ENCODE results near the gene SLC2A10.

SLC2A10 gene

GRCh38 chr20:46764068-46764467, 54.6 kb downstream of the SLC2A10 start:
- no peak for DNase-seq (ENCODE audit: low spot score)
- no peak for FAIRE-seq

- no peak for FAIRE-seq
- DNase-seq (ENCODE audit: low spot score): no peak
Measured at GRCh38 chr20:46765506-46766120, 56.2 kb downstream of the SLC2A10 start.

DNA sequence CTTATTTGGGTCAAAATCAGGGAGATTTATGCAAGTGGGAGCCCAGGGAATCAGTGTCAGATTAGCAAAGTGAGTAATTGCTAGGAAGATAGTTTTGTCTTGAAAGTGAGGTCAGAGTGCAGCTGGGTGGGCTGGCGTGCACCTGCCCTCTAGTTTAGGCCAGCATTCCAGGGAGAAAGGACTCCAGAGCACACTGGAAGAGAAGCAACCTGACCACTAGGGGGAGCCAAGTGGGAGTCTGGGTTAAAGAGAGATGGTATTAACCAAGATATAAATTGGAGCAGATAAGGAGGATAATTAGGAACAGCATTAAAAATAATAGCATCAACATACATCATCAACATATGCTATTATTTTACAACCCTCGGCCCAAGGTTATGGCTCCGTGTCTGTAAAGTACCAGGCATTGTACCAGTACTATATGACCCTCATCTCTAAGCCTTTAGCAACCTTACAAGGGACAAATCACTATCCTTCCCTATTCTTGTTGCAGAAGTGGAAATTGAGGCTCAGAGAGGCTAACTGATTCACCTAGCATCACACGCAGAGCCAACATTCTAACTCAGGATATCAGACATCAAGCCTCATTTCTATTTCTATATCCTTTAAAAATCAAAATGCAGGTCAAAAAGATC, 57.8 kb downstream of the SLC2A10 start:
- peak; percentile 33 for DNase-seq (ENCODE audit: low spot score)
- no peak for FAIRE-seq

DNA sequence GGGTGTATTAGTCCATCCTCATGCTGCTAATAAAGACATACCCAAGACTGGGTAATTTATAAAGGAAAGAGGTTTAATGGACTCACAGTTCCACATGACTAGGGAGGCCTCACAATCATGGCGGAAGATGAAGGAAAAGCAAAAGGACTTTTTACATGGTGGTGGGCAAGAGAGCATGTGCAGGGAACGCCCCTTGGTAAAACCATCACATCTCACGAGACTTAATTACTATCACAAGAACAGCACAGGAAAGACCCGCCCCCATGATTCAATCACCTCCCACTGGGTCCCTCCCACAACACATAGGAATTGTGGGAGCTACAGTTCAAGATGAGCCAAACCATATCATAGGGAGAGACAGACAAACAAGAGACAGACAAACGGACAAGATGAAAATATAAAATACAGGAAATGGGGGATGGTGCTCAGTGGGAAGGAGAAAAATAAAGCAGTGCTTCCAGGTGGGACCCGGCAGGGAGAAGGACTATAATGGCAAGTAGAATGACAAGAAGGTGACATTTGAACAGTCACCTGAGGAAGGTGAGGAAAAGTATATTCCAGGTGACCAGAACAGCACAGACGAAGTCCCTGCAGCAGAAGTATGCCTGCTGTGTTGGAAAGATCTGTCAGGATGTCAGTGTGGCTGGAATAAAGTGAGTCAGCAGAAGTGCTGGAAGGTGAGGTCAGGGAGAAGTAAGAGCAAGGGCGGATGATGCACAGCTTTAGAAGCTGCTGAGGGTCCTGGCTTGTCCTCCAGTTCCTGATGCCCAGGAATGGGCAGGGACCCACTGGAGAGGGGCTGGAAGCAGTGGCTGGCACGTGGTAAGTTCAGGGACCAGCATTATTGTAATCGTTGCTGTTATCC, 61.1 kb downstream of the SLC2A10 start:
- DNase-seq (ENCODE audit: low spot score) (peak; percentile 53), FAIRE-seq (no peak)

- no peak for DNase-seq (ENCODE audit: low spot score)
- no peak for FAIRE-seq
Measured at GRCh38 chr20:46771195-46771588, 61.7 kb downstream of the SLC2A10 start.

DNA sequence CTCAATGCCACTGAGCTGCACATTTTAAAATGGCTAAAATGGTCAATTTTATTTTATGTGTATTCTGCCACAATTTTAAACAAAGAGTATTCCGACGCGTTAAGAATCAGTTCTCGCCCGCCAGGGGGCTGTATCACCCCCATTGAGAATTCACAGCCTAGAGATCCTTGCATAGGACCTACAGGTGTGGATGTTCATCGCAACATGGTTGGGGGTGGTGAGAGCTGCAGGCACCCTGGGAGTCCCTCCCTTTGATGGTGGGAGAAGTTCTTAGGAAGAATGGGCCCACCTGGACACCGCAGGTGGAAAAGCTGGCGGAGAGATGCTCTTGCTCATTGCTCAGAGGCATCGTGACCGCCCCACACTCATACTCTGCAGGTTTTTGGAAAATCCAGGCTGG, 63.5 kb downstream of the SLC2A10 start:
- FAIRE-seq (no peak), DNase-seq (ENCODE audit: low spot score) (no peak)

GRCh38 chr20:46773680-46774079, 64.2 kb downstream of the SLC2A10 start:
- FAIRE-seq (no peak), DNase-seq (ENCODE audit: low spot score) (no peak)

- DNase-seq (ENCODE audit: low spot score) (no peak), FAIRE-seq (no peak)
Measured at GRCh38 chr20:46774236-46774635, 64.8 kb downstream of the SLC2A10 start.

DNA sequence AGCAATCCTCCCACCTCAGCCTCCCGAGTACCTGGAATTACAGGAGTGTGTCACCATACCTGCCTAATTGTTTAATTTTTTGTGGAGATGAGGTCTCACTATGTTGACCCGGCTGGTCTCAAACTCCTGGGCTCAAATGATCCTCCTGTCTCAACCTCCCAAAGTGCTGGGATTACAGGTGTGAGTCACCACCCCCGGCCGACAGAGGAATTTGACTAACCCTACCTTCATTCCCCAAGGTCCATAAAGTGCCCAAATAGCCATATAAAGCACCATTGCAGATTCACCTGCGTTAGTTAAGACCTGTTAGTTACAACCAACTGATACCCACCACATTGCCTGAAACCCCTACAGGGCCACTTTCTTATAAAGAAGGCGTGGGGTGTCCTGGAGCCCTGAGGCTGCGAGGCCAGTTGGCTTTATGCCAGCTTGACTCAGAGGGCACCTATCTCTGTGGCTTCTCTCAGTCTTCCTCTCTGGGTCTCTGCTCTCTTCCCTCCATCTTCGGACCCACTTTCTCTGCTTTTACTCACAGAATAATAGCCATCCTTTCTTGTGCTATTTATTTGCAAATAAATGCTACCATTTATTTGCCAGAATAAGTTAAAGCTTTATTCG, 65.6 kb downstream of the SLC2A10 start:
- DNase-seq (ENCODE audit: low spot score): no peak
- FAIRE-seq: no peak

GRCh38 chr20:46775806-46776205, 66.4 kb downstream of the SLC2A10 start:
- DNase-seq (ENCODE audit: low spot score) (no peak), FAIRE-seq (no peak)

DNA sequence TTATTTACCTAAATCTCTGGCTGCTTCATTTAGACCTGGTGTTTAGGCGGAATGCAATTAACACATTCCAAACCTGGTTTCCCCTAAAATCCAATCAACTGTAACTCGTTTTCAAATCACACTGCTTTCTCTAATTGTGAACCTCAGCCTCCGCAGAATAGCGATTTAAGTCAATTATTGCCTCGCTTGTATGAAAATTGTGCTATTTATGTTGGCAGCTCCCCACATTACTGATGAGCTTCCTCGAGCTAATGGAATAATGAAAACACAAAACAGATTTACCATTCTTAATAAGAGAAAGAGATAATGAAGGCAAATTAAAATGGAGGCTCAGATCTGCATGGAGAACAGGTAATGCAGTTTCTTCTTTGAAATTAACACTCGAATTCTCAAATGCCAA, 67.9 kb downstream of the SLC2A10 start:
- FAIRE-seq (no peak), DNase-seq (ENCODE audit: low spot score) (no peak)

GRCh38 chr20:46779831-46780230, 70.4 kb downstream of the SLC2A10 start:
- DNase-seq (ENCODE audit: low spot score): no peak
- no peak for FAIRE-seq

DNA sequence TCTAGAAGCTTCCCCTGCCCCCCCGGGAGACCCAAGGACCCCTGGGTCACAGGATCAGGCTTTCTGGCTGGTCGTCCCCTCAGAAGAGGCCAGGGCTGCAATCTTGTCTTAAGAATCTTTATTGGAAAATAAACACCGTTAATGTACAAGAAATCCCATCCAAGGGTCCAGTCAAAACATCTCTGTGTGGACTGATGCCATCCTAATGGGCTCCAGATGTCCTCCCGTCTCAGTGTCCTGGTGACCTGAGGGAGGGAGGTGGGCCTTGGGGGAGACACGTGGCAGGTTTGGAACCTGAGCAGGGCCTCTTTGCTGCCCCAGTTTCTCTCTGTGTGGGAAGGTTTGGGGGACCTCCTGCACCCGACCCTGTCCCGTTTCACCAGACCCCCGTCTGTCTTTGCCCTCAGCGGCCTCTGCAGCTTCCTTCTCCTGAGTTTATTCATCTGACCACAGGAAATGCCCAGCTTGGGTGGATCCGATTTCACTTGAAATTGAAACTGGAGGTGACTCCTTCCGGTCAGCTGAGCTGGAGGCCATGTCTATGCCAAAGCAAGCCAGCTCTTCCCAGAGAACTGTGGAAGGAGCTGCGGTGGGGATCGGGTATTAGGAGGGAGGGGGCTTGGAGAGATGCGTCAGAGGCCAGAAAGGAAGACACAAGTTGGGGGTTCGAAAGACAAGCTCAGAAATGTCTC, 75.1 kb downstream of the SLC2A10 start:
- FAIRE-seq: no peak
- no peak for DNase-seq (ENCODE audit: low spot score)

All from RCC 7860 (cell line).